ENCODE measurements around the gene CPEB4. TPM values are rescaled to one million over a fixed set of nuclear protein-coding genes. Genes with fewer than 3 reads are reported as not detected.

The CPEB4 gene
- total and polyA plus RNA-seq, 10 of the 15 experiments (the other 5 are each of a cell fraction or from before 2014, with no cell fraction given): 6.9 to 33.1 (median 20.4) TPM

DNA sequence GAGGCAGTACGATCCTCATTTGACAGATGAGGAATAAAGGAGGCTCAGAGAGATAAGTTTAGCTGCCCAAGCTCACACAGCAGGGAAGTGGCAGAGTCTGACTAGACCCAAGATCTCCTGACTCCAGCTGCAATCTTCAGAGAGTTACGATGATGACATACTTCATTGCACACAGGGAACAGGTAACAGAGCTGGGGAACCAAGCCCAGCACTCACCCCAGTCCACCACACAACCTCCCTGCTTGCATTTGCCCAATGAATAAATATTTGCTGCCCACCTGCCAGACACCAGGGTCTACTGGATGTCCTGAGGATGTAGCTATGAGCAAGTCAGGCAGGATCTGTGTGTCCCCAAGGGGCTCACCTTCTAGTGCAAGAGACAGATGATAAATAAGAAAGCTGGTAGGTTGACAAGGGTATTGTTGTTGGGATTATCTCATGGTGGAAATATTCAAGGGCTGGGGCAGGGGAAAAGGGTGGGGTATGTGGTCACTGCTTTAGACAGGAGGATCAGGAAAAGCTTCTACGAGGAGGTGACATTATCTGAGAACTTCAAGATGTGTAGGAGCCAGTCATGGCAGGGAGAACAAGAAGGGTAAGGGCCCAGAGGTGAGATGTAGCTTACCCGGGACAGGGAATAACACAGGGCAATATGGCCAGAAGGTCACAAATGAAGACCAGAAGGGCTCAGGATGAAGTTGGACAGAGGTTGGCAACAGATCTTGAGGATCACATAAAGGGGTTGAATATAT is 28.6 kb upstream of the CPEB4 start:
- no TSS peak for BruUV-seq (replicated peaks)
- ChIA-PET CTCF (interaction anchor here (1.5 to 1.9 kb wide), 3 partner anchors 20 to 73 kb away, joined by 3 to 5 read pairs (median 3); no protein-coding TSS in a partner anchor), RAD21 (ENCODE audit: unreplicated experiment) (interaction anchor here (0.8 to 1.6 kb wide), 2 partner anchors 10 to 37 kb away, joined by 3 to 4 read pairs; no protein-coding TSS in a partner anchor), SMC1A (ENCODE audit: uncharacterized antibody, unreplicated experiment) (interaction anchor here (1.6 to 3.7 kb wide), 2 partner anchors 11 to 20 kb away, joined by 4 to 11 read pairs; no protein-coding TSS in a partner anchor), POLR2A (interaction anchor here (0.8 to 1.7 kb wide), 2 partner anchors 9 to 25 kb away, joined by 3 to 6 read pairs; no protein-coding TSS in a partner anchor)
- ATAC-seq: no peak
- no peaks in the 10 kb centered on the region for H3K4me1 ChIP-seq (ENCODE audit: control insufficient read depth, insufficient read depth, low read length)
- no peaks in the 10 kb centered on the region for H3K36me3 ChIP-seq (ENCODE audit: control insufficient read depth in 2 of 2, insufficient read depth in 2 of 2, low read length in 1 of 2)
- H3K4me3 ChIP-seq: no peak overlapping the region
- no peak overlapping the region for H3K4me2 ChIP-seq (ENCODE audit: control insufficient read depth, insufficient read depth)
- no peak for FAIRE-seq
- 56% methylated on average over 4 of the region's 4 CpGs for WGBS (ENCODE audit: insufficient coverage, insufficient replicate concordance, low lambda C conversion rate, missing lambda C conversion rate)
- intact Hi-C loops (cut with micrococcal nuclease; ENCODE audit: unreplicated experiment): no loop called here
- no peaks in the 10 kb centered on the region for H3K79me2 ChIP-seq (ENCODE audit: control insufficient read depth, insufficient read depth, low read length)
- no peak for TF ChIP-seq NR2C2 (IDR thresholded peaks at IDR 0.05; ENCODE audit: borderline replicate concordance, control insufficient read depth, insufficient read length, low read depth)
- no peak for TF ChIP-seq NFIC (IDR thresholded peaks at IDR 0.05; ENCODE audit: low read depth, low read length)
- TF ChIP-seq KAT2A (conservative IDR thresholded peaks at IDR 0.05; ENCODE audit: control insufficient read depth, low read depth, low read length): no peak
- TF ChIP-seq, protein P1, sequence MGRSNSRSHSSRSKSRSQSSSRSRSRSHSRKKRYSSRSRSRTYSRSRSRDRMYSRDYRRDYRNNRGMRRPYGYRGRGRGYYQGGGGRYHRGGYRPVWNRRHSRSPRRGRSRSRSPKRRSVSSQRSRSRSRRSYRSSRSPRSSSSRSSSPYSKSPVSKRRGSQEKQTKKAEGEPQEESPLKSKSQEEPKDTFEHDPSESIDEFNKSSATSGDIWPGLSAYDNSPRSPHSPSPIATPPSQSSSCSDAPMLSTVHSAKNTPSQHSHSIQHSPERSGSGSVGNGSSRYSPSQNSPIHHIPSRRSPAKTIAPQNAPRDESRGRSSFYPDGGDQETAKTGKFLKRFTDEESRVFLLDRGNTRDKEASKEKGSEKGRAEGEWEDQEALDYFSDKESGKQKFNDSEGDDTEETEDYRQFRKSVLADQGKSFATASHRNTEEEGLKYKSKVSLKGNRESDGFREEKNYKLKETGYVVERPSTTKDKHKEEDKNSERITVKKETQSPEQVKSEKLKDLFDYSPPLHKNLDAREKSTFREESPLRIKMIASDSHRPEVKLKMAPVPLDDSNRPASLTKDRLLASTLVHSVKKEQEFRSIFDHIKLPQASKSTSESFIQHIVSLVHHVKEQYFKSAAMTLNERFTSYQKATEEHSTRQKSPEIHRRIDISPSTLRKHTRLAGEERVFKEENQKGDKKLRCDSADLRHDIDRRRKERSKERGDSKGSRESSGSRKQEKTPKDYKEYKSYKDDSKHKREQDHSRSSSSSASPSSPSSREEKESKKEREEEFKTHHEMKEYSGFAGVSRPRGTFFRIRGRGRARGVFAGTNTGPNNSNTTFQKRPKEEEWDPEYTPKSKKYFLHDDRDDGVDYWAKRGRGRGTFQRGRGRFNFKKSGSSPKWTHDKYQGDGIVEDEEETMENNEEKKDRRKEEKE (IDR thresholded peaks at IDR 0.05): no peak
- TF ChIP-seq, protein P2, sequence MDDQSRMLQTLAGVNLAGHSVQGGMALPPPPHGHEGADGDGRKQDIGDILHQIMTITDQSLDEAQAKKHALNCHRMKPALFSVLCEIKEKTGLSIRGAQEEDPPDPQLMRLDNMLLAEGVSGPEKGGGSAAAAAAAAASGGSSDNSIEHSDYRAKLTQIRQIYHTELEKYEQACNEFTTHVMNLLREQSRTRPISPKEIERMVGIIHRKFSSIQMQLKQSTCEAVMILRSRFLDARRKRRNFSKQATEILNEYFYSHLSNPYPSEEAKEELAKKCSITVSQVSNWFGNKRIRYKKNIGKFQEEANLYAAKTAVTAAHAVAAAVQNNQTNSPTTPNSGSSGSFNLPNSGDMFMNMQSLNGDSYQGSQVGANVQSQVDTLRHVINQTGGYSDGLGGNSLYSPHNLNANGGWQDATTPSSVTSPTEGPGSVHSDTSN (IDR thresholded peaks at IDR 0.05; ENCODE audit: insufficient replicate concordance, low read depth, low read length): no peak
- TF ChIP-seq KLF5 (IDR thresholded peaks at IDR 0.05; ENCODE audit: partially characterized antibody): no peak
- TF ChIP-seq MYB (IDR thresholded peaks at IDR 0.05; ENCODE audit: borderline replicate concordance, low read depth, low read length): no peak
- no peak for TF ChIP-seq ZNF217 (IDR thresholded peaks at IDR 0.05)
- TF ChIP-seq IKZF2 (IDR thresholded peaks at IDR 0.05): no peak
- no peak for TF ChIP-seq RUNX3 (IDR thresholded peaks at IDR 0.05; ENCODE audit: low read length)
- no peak for TF ChIP-seq RFX5 (IDR thresholded peaks at IDR 0.05; ENCODE audit: low read depth, low read length)
- no peak for TF ChIP-seq EED (IDR thresholded peaks at IDR 0.05; ENCODE audit: low read depth)
- TF ChIP-seq NR2F1 (conservative IDR thresholded peaks at IDR 0.05): no peak
- no peak for TF ChIP-seq POU2F2 (IDR thresholded peaks at IDR 0.05; ENCODE audit: borderline replicate concordance, low read depth, low read length)
- in situ Hi-C loops (cut with MboI): no loop called here
- H2AFZ ChIP-seq (ENCODE audit: control insufficient read depth, low read depth, low read length): no peak overlapping the region
- no peak for DNase-seq (ENCODE audit: low read depth, low spot score)
- no peaks in the 10 kb centered on the region for H3K27me3 ChIP-seq (replicated peaks in 1 of 2; ENCODE audit: control insufficient read depth in 2 of 2, insufficient read depth in 2 of 2, low read length in 1 of 2)
- H4K20me1 ChIP-seq (ENCODE audit: control insufficient read depth, insufficient read depth): no peaks in the 10 kb centered on the region
- no peak overlapping the region for H3K9ac ChIP-seq (ENCODE audit: control insufficient read depth, insufficient read depth, low read length)
- H3K9me3 ChIP-seq (replicated peaks; ENCODE audit: control insufficient read depth, insufficient read depth, low read length): no peaks in the 10 kb centered on the region
- H3K27ac ChIP-seq (ENCODE audit: control insufficient read depth, insufficient read depth): no peak overlapping the region
